ENCODE results near the gene POLDIP2.

DNA sequence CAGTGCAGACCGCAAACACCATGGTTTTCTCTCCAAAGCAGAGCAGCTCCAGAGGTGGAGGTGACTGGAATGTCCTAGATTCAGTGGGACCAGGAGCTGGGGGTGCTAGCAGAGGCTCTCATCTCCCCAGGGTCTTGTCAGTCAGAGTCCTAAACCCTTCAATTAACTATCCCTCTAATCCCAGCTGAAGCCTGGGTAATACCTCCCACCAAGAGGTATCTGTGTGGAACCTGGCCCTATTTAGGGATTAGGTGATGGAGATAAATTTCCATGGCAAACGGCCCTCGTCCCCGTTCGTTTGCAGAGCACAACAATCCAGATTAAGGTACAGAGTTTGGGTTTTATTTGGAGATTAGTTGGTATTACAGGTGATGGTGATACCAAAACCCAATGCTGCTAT lies 5.9 kb upstream of the POLDIP2 start:
- TF ChIP-seq, protein P1, sequence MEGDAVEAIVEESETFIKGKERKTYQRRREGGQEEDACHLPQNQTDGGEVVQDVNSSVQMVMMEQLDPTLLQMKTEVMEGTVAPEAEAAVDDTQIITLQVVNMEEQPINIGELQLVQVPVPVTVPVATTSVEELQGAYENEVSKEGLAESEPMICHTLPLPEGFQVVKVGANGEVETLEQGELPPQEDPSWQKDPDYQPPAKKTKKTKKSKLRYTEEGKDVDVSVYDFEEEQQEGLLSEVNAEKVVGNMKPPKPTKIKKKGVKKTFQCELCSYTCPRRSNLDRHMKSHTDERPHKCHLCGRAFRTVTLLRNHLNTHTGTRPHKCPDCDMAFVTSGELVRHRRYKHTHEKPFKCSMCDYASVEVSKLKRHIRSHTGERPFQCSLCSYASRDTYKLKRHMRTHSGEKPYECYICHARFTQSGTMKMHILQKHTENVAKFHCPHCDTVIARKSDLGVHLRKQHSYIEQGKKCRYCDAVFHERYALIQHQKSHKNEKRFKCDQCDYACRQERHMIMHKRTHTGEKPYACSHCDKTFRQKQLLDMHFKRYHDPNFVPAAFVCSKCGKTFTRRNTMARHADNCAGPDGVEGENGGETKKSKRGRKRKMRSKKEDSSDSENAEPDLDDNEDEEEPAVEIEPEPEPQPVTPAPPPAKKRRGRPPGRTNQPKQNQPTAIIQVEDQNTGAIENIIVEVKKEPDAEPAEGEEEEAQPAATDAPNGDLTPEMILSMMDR (conservative IDR thresholded peaks at IDR 0.05 in 1 of 2, IDR thresholded peaks at IDR 0.05 in 1 of 2; ENCODE audit: low read depth in 1 of 2, low read length in 2 of 2), result no peak
- no peak for TF ChIP-seq EZH2 (IDR thresholded peaks at IDR 0.05; ENCODE audit: low read length, missing control alignments)

All from fibroblast of lung (primary cell).